Tibial nerve (tissue), 4 donors: ENCODE data around the gene SYT7. TPM values are rescaled to one million over a fixed set of nuclear protein-coding genes. Genes with fewer than 3 reads are reported as not detected.

Experiments
- DNase-seq, 2 donors: peaks; one replicate each; pipeline ENCODE4 v3.0.0-alpha.2; 2019; ENCODE audit warnings: low spot score in 2 of 2
- H3K27ac ChIP-seq, 4 donors: fragments of 200-600 bp; sonication (generic) in 3 of 4; one replicate each; pipeline ENCODE4 v1.5.1; 2017 to 2019; ENCODE audit warnings: mild to moderate bottlenecking in 1 of 4
- H3K27me3 ChIP-seq, 2 donors: fragments of 200-600 bp; sonication (generic) in 1 of 2; one replicate each; pipeline versions ENCODE4 v1.5.1 to v1.6.0; 2017 to 2019
- H3K36me3 ChIP-seq, 3 donors: fragments of 200-600 bp; sonication (generic); one replicate each; pipeline ENCODE4 v1.5.1; 2018 to 2019
- H3K4me1 ChIP-seq, 4 donors: fragments of 200-600 bp; sonication (generic) in 3 of 4; one replicate each; pipeline ENCODE4 v1.5.1; 2017 to 2019
- H3K4me3 ChIP-seq, 4 donors: fragments of 200-600 bp; sonication (generic) in 3 of 4; one replicate each; pipeline ENCODE4 v1.5.1; 2017 to 2019; ENCODE audit warnings: mild to moderate bottlenecking in 1 of 4, moderate library complexity in 1 of 4
- H3K9me3 ChIP-seq, 4 donors: fragments of 200-600 bp; sonication (generic) in 3 of 4; one replicate each; pipeline ENCODE4 v1.5.1; 2017 to 2019
- CTCF ChIP-seq, 5 experiments: fragments of 200-600 bp in 3 of 5; fragments of 450-650 bp in 2 of 5; sonication (generic) in 3 of 5; IDR thresholded peaks; one replicate each; pipeline ENCODE4 v1.5.1; 2016 to 2019; ENCODE audit warnings: antibody characterized with exemption in 5 of 5, mild to moderate bottlenecking in 3 of 5, moderate library complexity in 2 of 5
- EP300 ChIP-seq, 2 donors: sonication (generic); formaldehyde crosslinking; IDR thresholded peaks; one replicate each; pipeline ENCODE4 v1.6.1; 2017; ENCODE audit warnings: antibody characterized with exemption in 2 of 2, mild to moderate bottlenecking in 1 of 2
- POLR2A ChIP-seq, 2 donors: fragments of 450-650 bp; IDR thresholded peaks; one replicate each; pipeline ENCODE4 v1.6.1; 2017; ENCODE audit warnings: antibody characterized with exemption in 2 of 2, mild to moderate bottlenecking in 2 of 2, moderate library complexity in 2 of 2
- WGBS, 2 donors: methylation state at CpG; one replicate each; pipeline ENCODE4 v1.1.5; 2018; 5-methylcytosine and 5-hydroxymethylcytosine counted together
- total RNA-seq, 4 donors: library from RNA; depleted of rRNA; stranded (reverse); fragments of >200 nt; gene quantifications; one replicate each; pipeline ENCODE4 v1.1.0, GENCODE V29; 2016

The SYT7 gene
- total RNA-seq, 4 donors from 2014 or later, result 1.2 to 2.5 (median 1.8) TPM

GRCh38 chr11:61613870-61614269 lies 33.0 kb upstream of the SYT7 start:
- no peak for TF ChIP-seq CTCF (IDR thresholded peaks at IDR 0.05)
- TF ChIP-seq POLR2A (IDR thresholded peaks at IDR 0.05), result no peak
- TF ChIP-seq EP300 (IDR thresholded peaks at IDR 0.05), result no peak
- no peak for DNase-seq
- Histone ChIP-seq H3K27me3 (peaks cover 0 to 46% of the 10 kb centered on the region in 2 donors), H3K27ac (no peak overlapping the region), H3K4me1 (no peaks in the 10 kb centered on the region), H3K9me3 (peaks cover 0 to 5% (median 0%) of the 10 kb centered on the region in 4 donors), H3K36me3 (no peaks in the 10 kb centered on the region), H3K4me3 (no peak overlapping the region)
- WGBS, 2 donors, result 37 to 50% methylated on average over 10 of the region's 10 CpGs

- Histone ChIP-seq H3K36me3 (no peaks in the 10 kb centered on the region), H3K27me3 (peaks cover 0 to 45% of the 10 kb centered on the region in 2 donors), H3K4me1 (no peaks in the 10 kb centered on the region), H3K4me3 (no peak overlapping the region), H3K27ac (no peak overlapping the region), H3K9me3 (peaks cover 0 to 5% (median 0%) of the 10 kb centered on the region in 4 donors)
- TF ChIP-seq POLR2A (IDR thresholded peaks at IDR 0.05), result no peak
- 71 to 72% methylated on average over 9 of the region's 9 CpGs for WGBS, 2 donors
- no peak for DNase-seq
Observed at GRCh38 chr11:61613051-61613450, 32.2 kb upstream of the SYT7 start.

- no peak overlapping the region for H3K4me3 ChIP-seq
- WGBS, 2 donors, result 78 to 84% methylated on average over 8 of the region's 8 CpGs
- DNase-seq, result no peak
- H3K9me3 ChIP-seq, result peaks cover 0 to 5% (median 0%) of the 10 kb centered on the region in 4 donors
- TF ChIP-seq EP300 (IDR thresholded peaks at IDR 0.05) (no peak), CTCF (IDR thresholded peaks at IDR 0.05) (no peak), POLR2A (IDR thresholded peaks at IDR 0.05) (no peak)
- peaks cover 0 to 48% of the 10 kb centered on the region in 2 donors for H3K27me3 ChIP-seq
- H3K27ac ChIP-seq, result no peak overlapping the region
- H3K4me1 ChIP-seq, result no peaks in the 10 kb centered on the region
- H3K36me3 ChIP-seq, result no peaks in the 10 kb centered on the region
Observed at GRCh38 chr11:61611309-61611708, 30.4 kb upstream of the SYT7 start.

- Histone ChIP-seq H3K36me3 (no peaks in the 10 kb centered on the region), H3K9me3 (peaks cover 0 to 5% (median 0%) of the 10 kb centered on the region in 4 donors), H3K27ac (no peak overlapping the region), H3K4me3 (no peak overlapping the region), H3K4me1 (no peaks in the 10 kb centered on the region), H3K27me3 (peaks cover 0 to 51% of the 10 kb centered on the region in 2 donors)
- TF ChIP-seq EP300 (IDR thresholded peaks at IDR 0.05) (no peak), CTCF (IDR thresholded peaks at IDR 0.05) (no peak), POLR2A (IDR thresholded peaks at IDR 0.05) (no peak)
- 59 to 79% methylated on average over 3 to 9 of the region's 9 CpGs for WGBS, 2 donors
- no peak for DNase-seq
Observed at GRCh38 chr11:61610905-61611304, 30.0 kb upstream of the SYT7 start.

GRCh38 chr11:61609980-61610366 lies 29.1 kb upstream of the SYT7 start:
- 43 to 48% methylated on average over 8 of the region's 8 CpGs for WGBS, 2 donors
- DNase-seq, result no peak
- H3K9me3 ChIP-seq, result peaks cover 0 to 5% (median 0%) of the 10 kb centered on the region in 4 donors
- no peak overlapping the region for H3K27ac ChIP-seq
- H3K36me3 ChIP-seq, result no peaks in the 10 kb centered on the region
- no peak overlapping the region for H3K4me3 ChIP-seq
- no peaks in the 10 kb centered on the region for H3K4me1 ChIP-seq
- no peak for TF ChIP-seq POLR2A (IDR thresholded peaks at IDR 0.05)
- no peak for TF ChIP-seq EP300 (IDR thresholded peaks at IDR 0.05)
- no peak for TF ChIP-seq CTCF (IDR thresholded peaks at IDR 0.05)
- H3K27me3 ChIP-seq, result peaks cover 0 to 51% of the 10 kb centered on the region in 2 donors
